Testis (tissue), 2 donors: ENCODE results near the gene CLPTM1L.

ENCODE experiments used
- POLR2A ChIP-seq: fragments of 450-650 bp; IDR thresholded peaks from one replicate; pipeline ENCODE4 v1.6.1; 2017; ENCODE audit warnings: antibody characterized with exemption, mild to moderate bottlenecking, moderate library complexity
- TF ChIP-seq, protein P1 (sequence below), 3 experiments: fragments of 450-650 bp in 2 of 3; fragments of 200-600 bp in 1 of 3; sonication (generic) in 1 of 3; IDR thresholded peaks; one replicate each; pipeline ENCODE4 v1.5.1; 2016 to 2019; ENCODE audit warnings: antibody characterized with exemption in 3 of 3, mild to moderate bottlenecking in 2 of 3, moderate library complexity in 1 of 3

GRCh38 chr5:1383886-1384401, 39.0 kb upstream of the CLPTM1L start:
- TF ChIP-seq, protein P1, sequence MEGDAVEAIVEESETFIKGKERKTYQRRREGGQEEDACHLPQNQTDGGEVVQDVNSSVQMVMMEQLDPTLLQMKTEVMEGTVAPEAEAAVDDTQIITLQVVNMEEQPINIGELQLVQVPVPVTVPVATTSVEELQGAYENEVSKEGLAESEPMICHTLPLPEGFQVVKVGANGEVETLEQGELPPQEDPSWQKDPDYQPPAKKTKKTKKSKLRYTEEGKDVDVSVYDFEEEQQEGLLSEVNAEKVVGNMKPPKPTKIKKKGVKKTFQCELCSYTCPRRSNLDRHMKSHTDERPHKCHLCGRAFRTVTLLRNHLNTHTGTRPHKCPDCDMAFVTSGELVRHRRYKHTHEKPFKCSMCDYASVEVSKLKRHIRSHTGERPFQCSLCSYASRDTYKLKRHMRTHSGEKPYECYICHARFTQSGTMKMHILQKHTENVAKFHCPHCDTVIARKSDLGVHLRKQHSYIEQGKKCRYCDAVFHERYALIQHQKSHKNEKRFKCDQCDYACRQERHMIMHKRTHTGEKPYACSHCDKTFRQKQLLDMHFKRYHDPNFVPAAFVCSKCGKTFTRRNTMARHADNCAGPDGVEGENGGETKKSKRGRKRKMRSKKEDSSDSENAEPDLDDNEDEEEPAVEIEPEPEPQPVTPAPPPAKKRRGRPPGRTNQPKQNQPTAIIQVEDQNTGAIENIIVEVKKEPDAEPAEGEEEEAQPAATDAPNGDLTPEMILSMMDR (IDR thresholded peaks at IDR 0.05): no peak
- no peak for TF ChIP-seq POLR2A
